SK-N-SH (cell line): Measurements from ENCODE around the gene ZMYM3. TPM values are rescaled to one million over a fixed set of nuclear protein-coding genes. Genes with fewer than 3 reads are reported as not detected.
"Not testable (repeated sequence)": the region's sequence is repeated elsewhere in the genome, so short reads cannot be mapped to it uniquely, and the experiment has no call there.

Source experiments
- CTCF ChIA-PET: fragments of 300-600, 350-600 bp; formaldehyde crosslinking; extraction: SDS; loops from one replicate; lab custom pipeline; 2021; lab: Yijun Ruan, JAX
- POLR2A ChIA-PET: fragments of 350-600 bp; sonication (Branson Sonifier 250); formaldehyde crosslinking; extraction: SDS; loops from one replicate; lab custom pipeline; 2020; ENCODE audit warnings: antibody characterized with exemption, inconsistent platforms; lab: Yijun Ruan, JAX
- DNase-seq: peaks from one replicate; pipeline ENCODE4 v3.0.0; 2012
- H2AFZ ChIP-seq: fragments of 200-600 bp; sonication (generic); 2 replicates; pipeline ENCODE4 v1.8.1; 2016; ENCODE audit warnings: antibody characterized with exemption, mild to moderate bottlenecking, low read depth
- H3F3A ChIP-seq: fragments of 200-600 bp; sonication (generic); replicated peaks from 2 replicates; pipeline ENCODE3; 2016; ENCODE audit warnings: antibody characterized with exemption, mild to moderate bottlenecking; ENCODE audit not compliant: insufficient read depth
- H3K27ac ChIP-seq, 2 experiments: fragments of 200-500 bp in 1 of 2; fragments of 200-600 bp in 1 of 2; sonication (Bioruptor generic) in 1 of 2; sonication (generic), shearing (Covaris generic) in 1 of 2; 2 replicates each; pipeline versions ENCODE4 v1.5.1 to v1.6.1; 2014 to 2016; ENCODE audit warnings: low read depth in 2 of 2, inconsistent platforms in 1 of 2, low read length in 1 of 2, mild to moderate bottlenecking in 1 of 2, mixed read lengths in 1 of 2
- H3K27me3 ChIP-seq: fragments of 200-600 bp; sonication (generic), shearing (Covaris generic); 2 replicates; pipeline ENCODE4 v1.6.1; 2016; ENCODE audit warnings: mixed run types; ENCODE audit not compliant: insufficient read depth
- H3K36me3 ChIP-seq, 2 experiments: fragments of 200-500 bp in 1 of 2; fragments of 200-600 bp in 1 of 2; sonication (Bioruptor generic) in 1 of 2; sonication (generic) in 1 of 2; replicated peaks in 1 of 2; 2 replicates each; pipeline versions ENCODE3 to v1.5.1; 2014 to 2016; ENCODE audit warnings: low read length in 1 of 2, mild to moderate bottlenecking in 1 of 2; ENCODE audit not compliant: insufficient read depth in 2 of 2, control insufficient read depth in 1 of 2
- H3K4me1 ChIP-seq, 2 experiments: fragments of 200-500 bp in 1 of 2; fragments of 200-600 bp in 1 of 2; sonication (Bioruptor generic) in 1 of 2; sonication (generic), shearing (Covaris generic) in 1 of 2; 2 replicates each; pipeline versions ENCODE4 v1.5.1 to v1.6.1; 2014 to 2016; ENCODE audit warnings: low read depth in 1 of 2, low read length in 1 of 2, mixed run types in 1 of 2; ENCODE audit not compliant: insufficient read depth in 2 of 2, control insufficient read depth in 1 of 2
- H3K4me2 ChIP-seq: fragments of 200-600 bp; sonication (generic), shearing (Covaris generic); 2 replicates; pipeline ENCODE4 v1.6.1; 2017; ENCODE audit warnings: mixed run types
- H3K4me3 ChIP-seq, 2 experiments: fragments of 200-500 bp in 1 of 2; fragments of 200-600 bp in 1 of 2; sonication (Bioruptor generic) in 1 of 2; sonication (generic), shearing (Covaris generic) in 1 of 2; 2 replicates each; pipeline versions ENCODE4 v1.5.1 to v1.8.1; 2014 to 2016; ENCODE audit warnings: low read depth in 2 of 2, inconsistent platforms in 1 of 2, low read length in 1 of 2, mild to moderate bottlenecking in 1 of 2, mixed read lengths in 1 of 2, moderate library complexity in 1 of 2
- H3K79me2 ChIP-seq: fragments of 200-600 bp; sonication (generic); 2 replicates; pipeline ENCODE4 v1.8.1; 2017; ENCODE audit warnings: mild to moderate bottlenecking; ENCODE audit not compliant: insufficient read depth
- H3K9ac ChIP-seq: fragments of 200-600 bp; sonication (generic); 2 replicates; pipeline ENCODE4 v1.6.1; 2017; ENCODE audit warnings: mixed run types
- H3K9me2 ChIP-seq: fragments of 200-600 bp; sonication (generic); 2 replicates; pipeline ENCODE4 v1.6.1; 2017; ENCODE audit warnings: mixed run types
- H3K9me3 ChIP-seq: fragments of 200-600 bp; sonication (generic); 2 replicates; pipeline ENCODE4 v1.6.1; 2017; ENCODE audit warnings: mixed run types, mild to moderate bottlenecking, moderate library complexity
- H4K20me1 ChIP-seq: fragments of 200-600 bp; sonication (generic); 2 replicates; pipeline ENCODE4 v1.6.1; 2017; ENCODE audit warnings: mild to moderate bottlenecking, mixed run types; ENCODE audit not compliant: insufficient read depth
- CHD2 ChIP-seq: fragments of 150-350 bp; IDR thresholded peaks from 2 replicates; pipeline ENCODE4 v1.6.1; 2018; ENCODE audit warnings: low read length; ENCODE audit not compliant: partially characterized antibody
- CTCF ChIP-seq: fragments of 200-600 bp; sonication (generic); IDR thresholded peaks from 2 replicates; pipeline ENCODE4 v1.6.1; 2017; ENCODE audit warnings: antibody characterized with exemption, mild to moderate bottlenecking, moderate library complexity
- FOXJ3 ChIP-seq: sonication (generic); formaldehyde crosslinking; IDR thresholded peaks from 2 replicates; pipeline ENCODE4 v1.5.1; 2020; ENCODE audit warnings: mild to moderate bottlenecking, missing genetic modification reagents
- GABPA ChIP-seq: IDR thresholded peaks from 2 replicates; pipeline ENCODE4 v1.4.0; 2012; ENCODE audit warnings: low read depth, mild to moderate bottlenecking
- JUND ChIP-seq: IDR thresholded peaks from 2 replicates; pipeline ENCODE4 v1.4.0; 2012
- SIN3A ChIP-seq: IDR thresholded peaks from 2 replicates; pipeline ENCODE4 v1.6.1; 2012; ENCODE audit warnings: low read depth, mild to moderate bottlenecking, low read length, moderate library complexity, borderline replicate concordance
- SMC3 ChIP-seq: IDR thresholded peaks from 2 replicates; pipeline ENCODE4 v1.6.1; 2012; ENCODE audit warnings: low read depth, low read length, improper control_type of control experiment
- TAF1 ChIP-seq: IDR thresholded peaks from 2 replicates; pipeline ENCODE4 v1.6.1; 2012; ENCODE audit warnings: low read depth, mild to moderate bottlenecking, low read length, moderate library complexity, borderline replicate concordance
- USF1 ChIP-seq: IDR thresholded peaks from 2 replicates; pipeline ENCODE4 v1.4.0; 2012; ENCODE audit warnings: low read depth, borderline replicate concordance
- ZBTB33 ChIP-seq: IDR thresholded peaks from 2 replicates; pipeline ENCODE4 v1.4.0; 2012; ENCODE audit warnings: low read depth, borderline replicate concordance
- WGBS: methylation state at CpG from one replicate; pipeline ENCODE4 v1.1.6; 2017; ENCODE audit warnings: low lambda C conversion rate; 5-methylcytosine and 5-hydroxymethylcytosine counted together
- polyA plus RNA-seq, 3 experiments: library from polyadenylated mRNA; depleted of rRNA; stranded (reverse); fragments of >200 nt; gene quantifications; 2 replicates each; pipeline ENCODE4 v1.2.3, GENCODE V29; 2012
- TF ChIP-seq, protein P1 (sequence below): IDR thresholded peaks from 2 replicates; pipeline ENCODE4 v1.6.1; 2012; ENCODE audit warnings: mild to moderate bottlenecking, low read depth, low read length, moderate library complexity

Gene ZMYM3
- polyA plus RNA-seq, 1 of the 3 experiments (the other 2 are of a cell fraction) = 30.4 TPM

DNA sequence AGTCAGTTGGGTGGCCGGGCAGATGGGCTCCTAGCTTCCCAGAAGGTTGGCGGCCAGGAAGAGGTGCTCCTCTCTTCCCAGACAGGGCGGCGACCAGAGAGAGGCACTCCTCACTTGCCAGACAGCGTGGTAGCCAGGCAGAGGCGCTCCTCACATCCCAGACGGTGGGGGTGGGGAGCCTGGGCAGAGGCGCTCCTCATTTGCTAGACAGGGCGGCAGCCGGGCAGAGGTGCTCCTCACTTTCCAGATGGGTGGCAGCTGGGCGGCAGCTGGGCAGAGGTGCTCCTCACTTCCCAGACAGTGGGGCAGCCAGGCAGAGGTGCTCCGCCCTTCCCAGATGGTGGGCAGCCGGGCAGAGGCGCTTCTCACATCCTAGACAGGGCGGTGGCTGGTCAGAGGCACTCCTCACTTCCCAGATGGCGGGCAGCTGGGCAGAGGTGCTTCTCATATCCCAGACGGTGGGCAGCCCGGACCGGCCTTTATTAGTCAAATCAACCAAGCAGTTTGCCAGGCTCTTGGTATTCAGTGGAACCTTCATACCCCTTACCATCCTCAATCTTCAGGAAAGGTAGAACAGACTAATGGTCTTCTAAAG is 16.0 kb upstream of the ZMYM3 start:
- Histone ChIP-seq H3F3A (no peaks in the 10 kb centered on the region), H3K27me3 (no peaks in the 10 kb centered on the region; the same call in 1 of the 2 replicates), H3K4me2 (no peak overlapping the region), H3K36me3 (no peaks in the 10 kb centered on the region), H3K9ac (no peak overlapping the region), H3K27ac (no peak overlapping the region), H2AFZ (no peak overlapping the region), H3K9me2 (no peaks in the 10 kb centered on the region), H3K4me3 (no peak overlapping the region), H3K79me2 (no peaks in the 10 kb centered on the region), H4K20me1 (no peaks in the 10 kb centered on the region), H3K9me3 (no peaks in the 10 kb centered on the region), H3K4me1 (no peaks in the 10 kb centered on the region)
- POLR2A ChIA-PET = interaction anchor here (0.8 kb wide), 1 partner anchor 96 kb away, joined by 3 read pairs; the partner anchor contains the start of gene TAF1
- WGBS = 79% methylated on average over 3 of the region's 19 CpGs
- DNase-seq = no peak
- CTCF ChIA-PET = no interaction called here
- TF ChIP-seq USF1 (no peak), SMC3 (no peak)

DNA sequence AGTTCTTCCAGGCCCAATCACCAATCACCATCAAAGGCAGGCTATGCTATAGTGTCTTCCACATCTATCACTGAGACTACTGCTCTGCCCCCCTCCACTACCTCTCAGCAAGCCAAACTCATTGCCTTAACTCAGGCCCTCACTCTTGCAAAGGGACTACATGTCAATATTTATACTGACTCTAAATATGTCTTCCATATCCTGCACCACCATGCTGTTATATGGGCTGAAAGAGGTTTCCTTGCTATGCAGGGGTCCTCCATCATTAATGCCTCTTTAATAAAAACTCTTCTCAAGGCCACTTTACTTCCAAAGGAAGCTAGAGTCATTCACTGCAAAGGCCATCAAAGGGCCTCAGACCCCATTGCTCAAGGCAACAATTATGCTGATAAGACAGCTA is 14.7 kb upstream of the ZMYM3 start:
- POLR2A ChIA-PET = not testable (repeated sequence)

GRCh38 chrX:71256856-71257255 is 2.9 kb upstream of the ZMYM3 start:
- H3K9ac ChIP-seq = no peak overlapping the region
- H3K4me3 ChIP-seq = no peak overlapping the region
- H3K79me2 ChIP-seq = peaks cover 13% of the 10 kb centered on the region
- no peak overlapping the region for H3K27ac ChIP-seq
- H3K9me3 ChIP-seq = no peaks in the 10 kb centered on the region
- H3K9me2 ChIP-seq = no peaks in the 10 kb centered on the region
- peaks cover 9 to 12% of the 10 kb centered on the region in 2 experiments; a peak in 2 of 4 replicates for H3K4me1 ChIP-seq
- H3K27me3 ChIP-seq = peaks cover 5% of the 10 kb centered on the region; the same call in 1 of the 2 replicates
- H3K36me3 ChIP-seq = no peaks in the 10 kb centered on the region
- H3K4me2 ChIP-seq = no peak overlapping the region
- H2AFZ ChIP-seq = no peak overlapping the region
- DNase-seq = no peak
- no peaks in the 10 kb centered on the region for H4K20me1 ChIP-seq
- peaks cover 6% of the 10 kb centered on the region for H3F3A ChIP-seq
- CTCF ChIA-PET = no interaction called here
- POLR2A ChIA-PET = no interaction called here
- WGBS = 72% methylated on average over 4 of the region's 4 CpGs
- no peak for TF ChIP-seq FOXJ3 (CRISPR knock-in tag)
- no peak for TF ChIP-seq SIN3A
- TF ChIP-seq, protein P1, sequence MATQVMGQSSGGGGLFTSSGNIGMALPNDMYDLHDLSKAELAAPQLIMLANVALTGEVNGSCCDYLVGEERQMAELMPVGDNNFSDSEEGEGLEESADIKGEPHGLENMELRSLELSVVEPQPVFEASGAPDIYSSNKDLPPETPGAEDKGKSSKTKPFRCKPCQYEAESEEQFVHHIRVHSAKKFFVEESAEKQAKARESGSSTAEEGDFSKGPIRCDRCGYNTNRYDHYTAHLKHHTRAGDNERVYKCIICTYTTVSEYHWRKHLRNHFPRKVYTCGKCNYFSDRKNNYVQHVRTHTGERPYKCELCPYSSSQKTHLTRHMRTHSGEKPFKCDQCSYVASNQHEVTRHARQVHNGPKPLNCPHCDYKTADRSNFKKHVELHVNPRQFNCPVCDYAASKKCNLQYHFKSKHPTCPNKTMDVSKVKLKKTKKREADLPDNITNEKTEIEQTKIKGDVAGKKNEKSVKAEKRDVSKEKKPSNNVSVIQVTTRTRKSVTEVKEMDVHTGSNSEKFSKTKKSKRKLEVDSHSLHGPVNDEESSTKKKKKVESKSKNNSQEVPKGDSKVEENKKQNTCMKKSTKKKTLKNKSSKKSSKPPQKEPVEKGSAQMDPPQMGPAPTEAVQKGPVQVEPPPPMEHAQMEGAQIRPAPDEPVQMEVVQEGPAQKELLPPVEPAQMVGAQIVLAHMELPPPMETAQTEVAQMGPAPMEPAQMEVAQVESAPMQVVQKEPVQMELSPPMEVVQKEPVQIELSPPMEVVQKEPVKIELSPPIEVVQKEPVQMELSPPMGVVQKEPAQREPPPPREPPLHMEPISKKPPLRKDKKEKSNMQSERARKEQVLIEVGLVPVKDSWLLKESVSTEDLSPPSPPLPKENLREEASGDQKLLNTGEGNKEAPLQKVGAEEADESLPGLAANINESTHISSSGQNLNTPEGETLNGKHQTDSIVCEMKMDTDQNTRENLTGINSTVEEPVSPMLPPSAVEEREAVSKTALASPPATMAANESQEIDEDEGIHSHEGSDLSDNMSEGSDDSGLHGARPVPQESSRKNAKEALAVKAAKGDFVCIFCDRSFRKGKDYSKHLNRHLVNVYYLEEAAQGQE = no peak
- TF ChIP-seq TAF1 = no peak
- no peak for TF ChIP-seq ZBTB33
- no peak for TF ChIP-seq CHD2
- no peak for TF ChIP-seq CTCF
- no peak for TF ChIP-seq GABPA
- no peak for TF ChIP-seq JUND

More for the DNA sequence above, 14.7 kb upstream of the ZMYM3 start:
- H4K20me1 ChIP-seq, H3K36me3 ChIP-seq, H3K4me2 ChIP-seq, CTCF ChIA-PET, H3K9me2 ChIP-seq, H3K9me3 ChIP-seq, H3K27ac ChIP-seq, H3K27me3 ChIP-seq, H3K4me3 ChIP-seq, H2AFZ ChIP-seq, H3K9ac ChIP-seq, DNase-seq, H3F3A ChIP-seq, H3K4me1 ChIP-seq, H3K79me2 ChIP-seq: not testable (repeated sequence)
